HepG2 (cell line): ENCODE results near the gene SUN5. TPM values are rescaled to one million over a fixed set of nuclear protein-coding genes. Genes with fewer than 3 reads are reported as not detected.

Source experiments
- CAMTA2 ChIP-seq: sonication (generic); formaldehyde crosslinking; IDR thresholded peaks from 2 replicates; pipeline ENCODE4 v1.4.0; 2020; ENCODE audit warnings: mild to moderate bottlenecking, missing genetic modification reagents, borderline replicate concordance
- CHD4 ChIP-seq: fragments of 200-600 bp; sonication (generic); IDR thresholded peaks from 2 replicates; pipeline ENCODE4 v1.7.0; 2017; ENCODE audit warnings: mild to moderate bottlenecking, low read length, borderline replicate concordance
- DPF2 ChIP-seq: sonication (generic); formaldehyde crosslinking; IDR thresholded peaks from 2 replicates; pipeline ENCODE4 v1.4.0; 2020; ENCODE audit warnings: mild to moderate bottlenecking, low read depth, missing genetic modification reagents, borderline replicate concordance
- ETV6 ChIP-seq: sonication (generic); formaldehyde crosslinking; conservative IDR thresholded peaks from 2 replicates; pipeline ENCODE4 v1.4.0; 2020; ENCODE audit warnings: missing genetic modification reagents
- FOXA3 ChIP-seq: IDR thresholded peaks from 2 replicates; pipeline ENCODE4 v1.6.1; 2016; ENCODE audit warnings: missing genetic modification reagents, missing compliant biosample characterization
- FOXJ3 ChIP-seq: sonication (generic); formaldehyde crosslinking; IDR thresholded peaks from 2 replicates; pipeline ENCODE4 v1.4.0; 2020; ENCODE audit warnings: missing genetic modification reagents, mild to moderate bottlenecking, borderline replicate concordance
- HNRNPL ChIP-seq: fragments of 200-400 bp; formaldehyde crosslinking; IDR thresholded peaks from 2 replicates; pipeline ENCODE4 v1.6.1; 2017; ENCODE audit warnings: mild to moderate bottlenecking, low read depth, low read length
- KDM1A ChIP-seq: IDR thresholded peaks from 2 replicates; pipeline ENCODE4 v1.6.1; 2016; ENCODE audit warnings: missing compliant biosample characterization
- MAFK ChIP-seq, 2 experiments: IDR thresholded peaks in 1 of 2; conservative IDR thresholded peaks in 1 of 2; 2 replicates each; pipeline ENCODE4 v1.6.1; 2011; ENCODE audit warnings: improper control_type of control experiment in 2 of 2, low read length in 2 of 2
- MAZ ChIP-seq, 2 experiments: sonication (generic) in 1 of 2; formaldehyde crosslinking in 1 of 2; IDR thresholded peaks; 2 replicates each; pipeline versions ENCODE4 v1.5.0 to v1.6.1; 2012 to 2020; ENCODE audit warnings: low read depth in 2 of 2, mild to moderate bottlenecking in 2 of 2, borderline replicate concordance in 1 of 2, improper control_type of control experiment in 1 of 2, low read length in 1 of 2, missing genetic modification reagents in 1 of 2, moderate library complexity in 1 of 2
- NFKB2 ChIP-seq: sonication (generic); formaldehyde crosslinking; IDR thresholded peaks from 2 replicates; pipeline ENCODE4 v1.4.0; 2020; ENCODE audit warnings: missing genetic modification reagents, borderline replicate concordance
- PPARG ChIP-seq: conservative IDR thresholded peaks from 2 replicates; pipeline ENCODE4 v1.6.1; 2016; ENCODE audit warnings: missing biosample characterization, missing genetic modification reagents
- REPIN1 ChIP-seq: sonication (generic); formaldehyde crosslinking; IDR thresholded peaks from 2 replicates; pipeline ENCODE4 v1.8.0; 2022; ENCODE audit warnings: missing genetic modification reagents, low read depth, mild to moderate bottlenecking, borderline replicate concordance
- ZBTB3 ChIP-seq: sonication (generic); formaldehyde crosslinking; IDR thresholded peaks from 2 replicates; pipeline ENCODE4 v1.4.0; 2020; ENCODE audit warnings: low read depth, mild to moderate bottlenecking, moderate library complexity, missing genetic modification reagents, borderline replicate concordance
- ZBTB7A ChIP-seq: sonication (generic); formaldehyde crosslinking; IDR thresholded peaks from 2 replicates; pipeline ENCODE4 v1.8.0; 2022; ENCODE audit warnings: mild to moderate bottlenecking, missing genetic modification reagents
- ZNF10 ChIP-seq: sonication (generic); formaldehyde crosslinking; IDR thresholded peaks from 2 replicates; pipeline ENCODE4 v1.4.0; 2020; ENCODE audit warnings: mild to moderate bottlenecking, low read depth, missing genetic modification reagents, borderline replicate concordance
- ZNF614 ChIP-seq: IDR thresholded peaks from 2 replicates; pipeline ENCODE4 v1.6.1; 2018; ENCODE audit warnings: missing biosample characterization, missing genetic modification reagents, inconsistent platforms, borderline replicate concordance
- polyA plus RNA-seq, 8 experiments: library from polyadenylated mRNA; depleted of rRNA in 3 of 8; stranded (reverse) in 7 of 8; unstranded in 1 of 8; fragments of >200 nt; fragmentation: Illumina TruSeq in 4 of 8; extraction: Trizol in 4 of 8; gene quantifications; 2 replicates each; pipeline versions ENCODE4 v1.2.1 to v1.2.3, GENCODE V29; 2011 to 2016; ENCODE audit warnings: low read depth in 4 of 8, missing spikeins in 1 of 8, mixed read lengths in 1 of 8; ENCODE audit not compliant: insufficient read depth in 1 of 8
- total RNA-seq, 5 experiments: library from RNA; depleted of rRNA; stranded (reverse); fragments of >200 nt; fragmentation: Illumina TruSeq; extraction: Trizol; gene quantifications; 2 replicates each; pipeline ENCODE4 v1.2.3, GENCODE V29; 2016; ENCODE audit warnings: low read depth in 1 of 5
- TF ChIP-seq, protein P1 (sequence below): sonication (generic); formaldehyde crosslinking; IDR thresholded peaks from 2 replicates; pipeline ENCODE4 v1.8.0; 2023; ENCODE audit warnings: mild to moderate bottlenecking, missing genetic modification reagents
- TF ChIP-seq, protein P2 (sequence below): sonication (generic); formaldehyde crosslinking; IDR thresholded peaks from 2 replicates; pipeline ENCODE4 v1.5.0; 2020; ENCODE audit warnings: missing genetic modification reagents

Gene SUN5
- total and polyA plus RNA-seq, 2 of the 13 experiments (the other 11 are each of a cell fraction or from before 2014, with no cell fraction given) = not detected

DNA sequence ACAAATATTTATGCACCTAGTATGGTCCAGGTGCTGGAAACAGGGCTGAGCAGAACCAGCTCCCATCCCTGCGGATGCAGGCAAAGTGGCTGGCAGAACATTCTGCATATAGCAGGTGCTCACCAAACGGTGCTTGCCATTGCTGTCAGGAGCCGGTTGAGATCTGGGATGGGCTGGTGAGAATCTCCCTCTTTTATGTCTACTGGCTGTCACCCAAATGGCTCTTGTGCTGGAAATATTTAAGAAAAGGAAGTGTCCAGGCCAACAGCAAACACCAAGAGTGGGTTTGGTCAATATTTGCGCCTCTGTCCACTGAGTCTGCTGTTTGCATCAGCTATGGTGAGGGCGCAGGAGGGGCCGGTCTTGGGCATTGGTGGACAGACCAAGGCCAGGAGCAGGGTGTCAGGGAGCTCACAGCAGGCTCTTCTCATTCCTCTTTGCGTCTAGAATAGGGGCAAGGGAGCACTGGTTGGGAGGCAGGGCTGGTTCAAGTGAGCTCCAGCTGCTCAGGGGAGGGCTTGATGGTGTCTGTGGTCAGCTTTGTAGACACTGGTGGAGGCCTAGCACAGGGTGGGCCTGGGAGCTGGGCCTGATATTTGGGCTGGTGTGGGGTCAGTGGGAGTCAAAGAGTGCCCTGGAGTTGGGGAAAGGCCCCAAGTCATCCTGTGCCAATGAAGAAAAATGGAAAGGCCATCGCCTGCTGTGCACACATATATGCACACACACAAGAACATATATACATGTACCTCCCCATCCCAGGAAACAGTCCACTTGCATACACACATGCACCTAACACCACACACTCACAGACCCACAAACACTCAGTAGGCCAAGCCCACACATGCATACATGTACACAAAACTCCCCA is 1.9 kb upstream of the SUN5 start (continued):
- TF ChIP-seq KDM1A (CRISPR knock-in tag) (peak; percentile 58; the same call in 1 of the 2 replicates), REPIN1 (CRISPR knock-in tag) (peak; percentile 65; the same call in 1 of the 2 replicates), ZBTB7A (peak; percentile 94), NFKB2 (CRISPR knock-in tag) (peak; percentile 85; the same call in 1 of the 2 replicates), ZBTB3 (CRISPR knock-in tag) (peak; percentile 71; the same call in 1 of the 2 replicates), ZNF614 (CRISPR knock-in tag) (peak; percentile 97), ZNF10 (CRISPR knock-in tag) (no peak), MAFK (conservative IDR thresholded peaks at IDR 0.05 in 1 of 2, IDR thresholded peaks at IDR 0.05 in 1 of 2; ENCODE audit: low read length in 2 of 2) (no peak), FOXA3 (CRISPR knock-in tag) (peak; percentile 99), HNRNPL (peak; percentile 84), ETV6 (peak; percentile 94), PPARG (CRISPR knock-in tag) (peak; percentile 88), CAMTA2 (CRISPR knock-in tag) (no peak), FOXJ3 (CRISPR knock-in tag) (peak; percentile 74; the same call in 1 of the 2 replicates), CHD4 (no peak), MAZ (IDR thresholded peaks at IDR 0.05; ENCODE audit: borderline replicate concordance, low read depth, low read length) (no peak; the same call in 1 of the 2 replicates), MAZ (CRISPR knock-in tag; IDR thresholded peaks at IDR 0.05; ENCODE audit: low read depth) (peak; percentile 76), DPF2 (peak; percentile 97)
- TF ChIP-seq, protein P1, sequence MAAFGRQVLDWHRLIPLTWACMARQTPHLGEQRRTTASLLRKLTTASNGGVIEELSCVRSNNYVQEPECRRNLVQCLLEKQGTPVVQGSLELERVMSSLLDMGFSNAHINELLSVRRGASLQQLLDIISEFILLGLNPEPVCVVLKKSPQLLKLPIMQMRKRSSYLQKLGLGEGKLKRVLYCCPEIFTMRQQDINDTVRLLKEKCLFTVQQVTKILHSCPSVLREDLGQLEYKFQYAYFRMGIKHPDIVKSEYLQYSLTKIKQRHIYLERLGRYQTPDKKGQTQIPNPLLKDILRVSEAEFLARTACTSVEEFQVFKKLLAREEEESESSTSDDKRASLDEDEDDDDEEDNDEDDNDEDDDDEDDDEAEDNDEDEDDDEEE (CRISPR knock-in tag) = peak; percentile 82; the same call in 1 of the 2 replicates
- TF ChIP-seq, protein P2, sequence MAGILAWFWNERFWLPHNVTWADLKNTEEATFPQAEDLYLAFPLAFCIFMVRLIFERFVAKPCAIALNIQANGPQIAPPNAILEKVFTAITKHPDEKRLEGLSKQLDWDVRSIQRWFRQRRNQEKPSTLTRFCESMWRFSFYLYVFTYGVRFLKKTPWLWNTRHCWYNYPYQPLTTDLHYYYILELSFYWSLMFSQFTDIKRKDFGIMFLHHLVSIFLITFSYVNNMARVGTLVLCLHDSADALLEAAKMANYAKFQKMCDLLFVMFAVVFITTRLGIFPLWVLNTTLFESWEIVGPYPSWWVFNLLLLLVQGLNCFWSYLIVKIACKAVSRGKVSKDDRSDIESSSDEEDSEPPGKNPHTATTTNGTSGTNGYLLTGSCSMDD (CRISPR knock-in tag) = 0 out of 2 replicates have a peak, but pooled peaks have one; percentile 52
